Activated T-helper 9 cell treated with anti-CD3 and anti-CD28 coated beads, Interleukin-2, amount 50 U/mL, for 16 hours (primary cell): Measurements from ENCODE around the gene USP28.
"Not testable (repeated sequence)": the region's sequence is repeated elsewhere in the genome, so short reads cannot be mapped to it uniquely, and the experiment has no call there.

Source experiments
- DNase-seq: peaks from one replicate; pipeline ENCODE4 v3.0.0-alpha.2; 2020; ENCODE audit warnings: low read depth

The USP28 gene

GRCh38 chr11:113773092-113773415 lies 102.3 kb downstream of the USP28 start:
- no peak for DNase-seq

GRCh38 chr11:113771964-113772363 lies 103.4 kb downstream of the USP28 start:
- no peak for DNase-seq

GRCh38 chr11:113764527-113765219 lies 110.7 kb downstream of the USP28 start:
- no peak for DNase-seq

DNA sequence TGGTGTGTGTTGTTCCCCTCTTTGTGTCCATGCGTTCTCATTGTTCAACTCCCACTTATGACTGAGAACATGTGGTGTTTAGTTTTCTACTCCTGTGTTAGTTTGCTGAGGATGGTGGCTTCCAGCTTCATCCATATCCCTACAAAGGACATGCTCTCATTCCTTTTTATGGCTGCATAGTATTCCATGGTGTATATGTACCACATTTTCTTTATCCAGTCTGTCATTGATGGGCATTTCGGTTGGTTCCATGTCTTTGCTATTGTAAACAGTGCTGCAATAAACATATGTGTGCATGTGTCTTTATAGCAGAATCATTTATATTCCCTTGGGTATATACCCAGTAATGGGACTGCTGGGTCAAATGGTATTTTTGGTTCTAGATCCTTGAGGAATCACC lies 112.3 kb downstream of the USP28 start:
- DNase-seq, result not testable (repeated sequence)

DNA sequence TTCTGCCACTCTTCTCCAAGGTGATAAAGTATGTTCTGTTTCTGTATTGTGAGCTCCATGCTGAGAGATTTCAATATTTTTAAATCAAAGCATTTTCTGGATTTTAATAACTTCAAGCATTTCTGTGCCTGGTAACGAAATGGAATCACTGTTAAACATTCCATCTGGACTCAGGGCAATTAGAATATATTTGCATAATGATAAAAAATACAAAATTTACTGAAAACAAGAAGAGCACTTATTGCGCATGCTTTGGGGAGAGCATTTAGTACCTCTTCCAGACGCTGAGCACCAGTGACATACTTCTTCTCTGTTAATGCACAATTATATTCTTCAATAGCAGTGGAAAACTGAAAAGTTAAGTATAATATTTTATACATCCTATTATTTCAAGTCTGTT lies 115.1 kb downstream of the USP28 start:
- DNase-seq, result no peak

DNA sequence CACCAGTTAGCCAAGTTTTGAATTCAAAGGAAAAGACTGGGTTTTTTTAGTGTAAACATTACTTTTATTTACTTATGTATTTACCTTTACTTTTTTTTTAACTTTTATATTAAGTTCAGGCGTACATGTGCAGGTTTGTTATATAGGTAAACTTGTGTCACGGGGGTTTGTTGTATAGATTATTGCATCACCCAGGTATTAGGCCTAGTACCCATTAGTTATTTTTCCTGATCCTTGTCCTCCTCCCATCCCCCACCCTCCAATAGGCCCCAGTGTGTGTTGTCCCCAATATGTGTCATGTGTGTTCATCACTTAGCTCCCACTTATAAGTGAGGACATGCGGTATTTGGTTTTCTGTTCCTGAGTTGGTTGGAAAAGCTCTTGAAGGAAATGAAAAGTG lies 122.4 kb downstream of the USP28 start:
- DNase-seq, result no peak
